GM10266 (cell line): ENCODE results near the gene ADGB.

ENCODE experiments used
- DNase-seq: peaks from one replicate; pipeline ENCODE4 v3.0.0; 2012; ENCODE audit errors: extremely low spot score
- CTCF ChIP-seq: IDR thresholded peaks from 2 replicates; pipeline ENCODE4 v1.5.1; 2012; ENCODE audit warnings: mild to moderate bottlenecking, low read depth; ENCODE audit not compliant: control insufficient read depth, insufficient read depth; ENCODE audit errors: missing control alignments

The ADGB gene

DNA sequence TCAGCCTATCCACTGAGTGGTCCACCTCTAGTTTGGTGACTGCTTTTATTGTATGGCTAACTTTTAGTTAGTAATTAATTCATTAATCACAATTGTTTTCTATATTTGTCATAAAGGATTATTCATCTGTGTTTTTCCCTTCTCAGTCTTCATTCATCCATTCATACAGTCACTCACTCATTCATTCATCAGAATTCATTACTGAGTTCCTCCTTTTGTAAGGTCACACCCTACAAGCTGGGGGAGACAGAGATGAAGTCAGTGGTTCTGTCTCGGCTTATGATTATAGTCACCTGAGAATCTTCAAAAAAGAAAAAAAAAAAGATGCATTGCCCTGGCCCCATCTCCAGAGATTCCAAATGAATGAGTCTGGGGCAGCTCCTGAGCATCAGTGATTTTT, 257.1 kb downstream of the ADGB start:
- no peak for DNase-seq
- TF ChIP-seq CTCF, result no peak

GRCh38 chr6:146856296-146856695, 257.5 kb downstream of the ADGB start:
- TF ChIP-seq CTCF, result no peak
- DNase-seq, result peak; percentile 9

DNA sequence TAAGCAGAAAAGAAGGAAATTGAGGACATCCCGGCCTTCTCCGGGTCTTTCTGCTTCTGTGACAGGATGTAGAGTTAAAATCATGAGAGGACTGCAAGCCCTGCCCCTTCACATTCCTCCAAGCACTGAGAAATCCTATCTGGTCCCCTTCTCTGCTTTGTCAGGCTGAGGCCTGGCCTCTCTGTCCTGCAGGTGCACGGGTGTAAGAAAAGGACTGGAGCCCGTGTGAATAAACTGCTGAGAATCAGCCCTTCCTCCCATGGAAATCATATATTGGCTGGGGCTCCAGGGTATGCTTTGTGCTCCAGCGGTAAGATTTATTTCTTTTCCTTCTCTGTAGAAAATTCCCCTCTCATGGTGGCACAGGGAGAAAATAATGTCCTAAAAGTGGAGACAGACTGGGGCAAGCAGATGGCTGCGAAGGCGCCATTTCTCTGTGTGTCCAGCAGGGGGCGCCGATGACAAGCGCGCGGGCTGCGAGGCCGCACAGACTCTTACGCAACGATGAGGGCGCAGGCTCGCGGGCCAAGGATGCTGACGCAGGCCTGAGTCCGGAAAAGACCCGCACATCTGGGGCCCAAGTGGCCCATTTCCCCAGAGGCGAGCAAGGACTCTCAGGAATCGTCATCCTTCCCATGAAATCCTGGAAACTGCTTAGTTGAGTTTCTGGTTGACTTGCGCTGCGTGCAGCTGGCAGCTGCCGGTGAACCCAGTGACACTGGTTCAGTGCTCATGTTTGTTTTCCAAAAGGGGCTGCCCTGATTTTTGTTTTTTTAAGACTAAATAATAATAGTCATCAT, 258.6 kb downstream of the ADGB start:
- TF ChIP-seq CTCF, result peak; percentile 99
- peak; percentile 69 for DNase-seq

- no peak for DNase-seq
- TF ChIP-seq CTCF, result no peak
Observed at GRCh38 chr6:146857980-146858347, 259.2 kb downstream of the ADGB start.

GRCh38 chr6:146859206-146859605, 260.4 kb downstream of the ADGB start:
- no peak for DNase-seq
- TF ChIP-seq CTCF, result no peak

GRCh38 chr6:146859795-146860495, 261.2 kb downstream of the ADGB start:
- no peak for TF ChIP-seq CTCF
- no peak for DNase-seq

GRCh38 chr6:146860583-146860982, 261.8 kb downstream of the ADGB start:
- DNase-seq, result no peak
- TF ChIP-seq CTCF, result no peak
